HG02884 (cell line): ENCODE results near the gene ZKSCAN2.

ENCODE experiments used
- ATAC-seq: cut with Tn5 transposase; IDR thresholded peaks from one replicate; pipeline ENCODE4 v1.9.1; 2021; ENCODE audit warnings: mild to moderate bottlenecking, moderate library complexity; ENCODE audit not compliant: unreplicated experiment

ZKSCAN2 gene

DNA sequence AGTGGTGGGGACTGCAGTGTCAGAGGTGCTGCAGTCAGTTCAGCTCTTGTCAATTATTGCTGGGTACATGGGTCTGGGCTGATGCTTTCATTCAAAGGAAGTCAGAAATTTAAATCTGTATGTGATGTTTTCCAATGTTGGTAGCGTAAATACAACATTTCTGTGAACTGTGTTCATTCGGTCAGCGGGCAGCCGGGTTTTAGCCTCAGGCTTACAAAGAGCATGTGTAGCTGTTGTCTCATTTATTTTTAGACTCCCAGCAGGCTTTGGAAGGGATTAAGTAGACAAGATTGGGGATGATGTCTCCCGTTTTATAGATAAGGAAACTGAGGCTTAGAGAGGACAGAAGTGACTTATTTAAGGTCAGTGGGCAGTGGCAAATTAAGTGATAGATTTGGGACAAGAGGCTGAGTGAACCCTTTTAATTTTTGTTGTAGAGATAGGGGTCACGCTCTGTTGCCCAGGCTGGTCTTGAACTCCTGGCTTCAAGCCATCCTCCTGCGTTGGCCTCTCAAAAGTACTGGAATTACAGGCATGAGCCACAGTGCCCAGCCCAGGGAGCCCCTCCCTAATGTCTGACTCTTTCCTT, 32.8 kb downstream of the ZKSCAN2 start:
- no peak for ATAC-seq

DNA sequence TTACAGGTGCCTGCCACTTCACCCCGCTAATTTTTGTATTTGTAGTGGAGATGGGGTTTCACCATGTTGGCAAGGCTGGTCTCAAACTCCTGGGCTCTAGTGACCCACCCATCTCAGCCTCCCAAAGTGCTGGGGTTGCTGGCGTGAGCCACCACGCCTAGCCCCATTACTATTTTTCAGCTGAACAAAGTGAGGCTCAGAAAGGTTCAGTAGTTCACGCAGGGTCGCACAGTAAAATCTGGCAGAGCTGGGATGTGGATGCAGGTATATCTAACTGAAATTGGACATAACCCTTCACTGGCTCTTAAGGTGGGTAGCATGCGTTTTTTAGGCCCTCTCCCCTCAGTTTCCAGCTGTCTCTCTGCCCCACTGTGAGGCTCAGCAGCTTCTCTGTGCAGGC, 33.7 kb downstream of the ZKSCAN2 start:
- no peak for ATAC-seq

DNA sequence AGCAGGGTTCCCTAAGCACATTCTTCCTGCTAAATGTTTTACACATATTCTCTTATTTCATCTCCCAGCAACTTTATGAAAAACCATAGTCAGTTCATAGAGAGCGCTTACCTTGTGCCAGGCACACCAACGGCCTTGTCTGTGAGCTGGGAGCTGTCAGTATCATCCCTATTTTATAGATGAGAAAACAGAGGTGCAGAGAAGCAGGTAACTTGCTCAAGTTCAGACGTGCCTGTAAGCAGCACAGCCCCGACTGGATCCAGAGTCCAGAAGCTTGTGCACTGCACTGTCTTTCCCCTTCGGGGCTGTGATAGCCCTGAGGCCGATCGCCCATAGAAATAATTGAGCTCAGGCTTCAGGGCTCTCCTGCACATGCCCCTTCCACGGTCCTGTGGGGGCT, 34.7 kb downstream of the ZKSCAN2 start:
- no peak for ATAC-seq

DNA sequence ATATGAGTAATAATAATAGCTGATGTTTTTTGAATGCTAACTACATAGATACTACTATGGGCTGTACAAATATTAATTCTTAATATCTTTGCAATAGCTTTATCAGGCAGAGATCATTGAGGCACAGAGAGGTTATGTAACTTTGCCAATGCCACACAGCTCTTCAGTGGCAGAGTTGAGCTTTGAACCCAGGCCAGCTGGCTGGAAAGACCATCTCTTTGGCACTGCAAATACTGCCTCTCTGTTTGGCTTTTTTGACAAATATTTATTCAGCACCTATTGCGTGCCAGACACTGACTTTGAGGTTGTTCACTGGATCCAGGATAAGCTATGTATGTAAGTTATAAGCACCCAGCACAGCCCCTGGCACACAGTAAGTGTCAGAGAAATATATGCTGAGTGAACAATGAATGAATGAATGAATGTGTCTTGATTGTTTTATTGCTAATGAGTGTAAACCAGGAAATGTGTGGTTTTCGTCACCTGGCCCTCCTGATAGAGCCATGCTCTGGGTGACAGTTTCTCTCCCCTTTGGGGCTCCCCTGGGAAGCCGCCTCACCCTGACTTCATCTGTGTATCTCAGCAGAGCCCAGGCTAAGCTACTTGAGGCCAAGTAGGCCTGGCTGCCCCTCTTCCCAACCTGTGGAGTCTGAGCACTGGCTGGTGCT, 38.4 kb downstream of the ZKSCAN2 start:
- ATAC-seq: no peak

DNA sequence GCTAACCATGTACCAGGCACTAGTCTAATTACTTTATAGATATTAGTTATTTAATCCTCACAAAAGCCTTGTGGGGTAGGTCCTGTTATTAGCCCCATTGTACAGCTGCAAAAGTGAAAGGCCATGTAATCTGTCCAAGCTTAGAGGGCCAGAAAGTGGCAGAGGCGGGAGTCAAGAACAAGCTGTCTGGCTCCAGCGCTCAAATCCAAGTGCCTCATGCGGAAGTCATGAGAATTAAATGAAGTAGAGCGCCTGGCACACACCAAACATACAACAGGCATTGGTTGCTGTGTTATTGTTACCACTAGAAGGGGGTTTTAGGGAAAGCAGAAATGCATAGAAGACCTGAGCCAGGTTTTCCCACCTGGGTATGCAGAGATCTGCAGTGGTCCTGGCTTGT, 39.7 kb downstream of the ZKSCAN2 start:
- ATAC-seq: no peak

DNA sequence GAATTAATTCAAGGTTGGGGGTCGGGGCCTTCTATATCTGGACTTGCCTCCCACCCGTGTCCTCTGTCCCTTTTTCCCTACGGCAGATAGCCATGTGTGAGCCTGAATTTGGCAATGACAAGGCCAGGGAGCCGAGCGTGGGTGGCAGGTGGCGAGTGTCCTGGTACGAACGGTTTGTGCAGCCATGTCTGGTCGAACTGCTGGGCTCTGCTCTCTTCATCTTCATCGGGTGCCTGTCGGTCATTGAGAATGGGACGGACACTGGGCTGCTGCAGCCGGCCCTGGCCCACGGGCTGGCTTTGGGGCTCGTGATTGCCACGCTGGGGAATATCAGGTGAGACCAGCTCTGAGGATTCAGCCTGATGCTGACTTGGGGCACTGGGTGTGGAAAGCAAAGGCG, 40.5 kb downstream of the ZKSCAN2 start:
- no peak for ATAC-seq

DNA sequence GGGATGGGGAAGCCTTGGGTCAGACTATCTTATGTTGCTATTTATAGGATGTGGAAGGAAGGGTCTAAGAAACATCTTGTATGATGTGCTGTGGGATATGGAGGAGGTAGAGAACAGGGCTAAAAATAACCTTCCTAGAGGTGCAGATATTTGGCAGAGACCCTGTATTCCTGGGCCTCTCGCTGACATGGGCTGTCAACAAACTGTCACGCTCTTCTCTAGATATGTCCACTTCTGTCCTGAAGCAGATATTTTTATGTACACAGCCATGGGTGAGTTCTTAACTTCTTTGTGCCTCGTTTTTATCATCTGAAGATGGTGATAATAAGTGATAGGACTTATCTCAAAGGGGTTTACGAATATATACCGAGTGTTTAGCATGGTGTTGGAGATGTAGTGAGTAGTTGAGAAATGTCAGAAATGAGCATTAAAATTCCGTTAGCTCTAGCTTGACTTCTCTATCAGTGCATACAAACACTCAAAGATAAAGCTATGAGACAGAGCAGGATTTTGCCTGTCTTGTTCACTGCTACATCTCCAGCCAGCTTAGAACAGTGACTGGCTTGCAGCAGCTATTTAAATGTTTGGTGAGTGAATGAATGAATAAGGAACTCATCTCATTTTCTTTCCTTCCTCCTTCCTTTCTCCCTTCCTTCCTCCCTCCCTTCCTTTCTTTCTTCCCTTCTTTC, 43.8 kb downstream of the ZKSCAN2 start:
- ATAC-seq: no peak

DNA sequence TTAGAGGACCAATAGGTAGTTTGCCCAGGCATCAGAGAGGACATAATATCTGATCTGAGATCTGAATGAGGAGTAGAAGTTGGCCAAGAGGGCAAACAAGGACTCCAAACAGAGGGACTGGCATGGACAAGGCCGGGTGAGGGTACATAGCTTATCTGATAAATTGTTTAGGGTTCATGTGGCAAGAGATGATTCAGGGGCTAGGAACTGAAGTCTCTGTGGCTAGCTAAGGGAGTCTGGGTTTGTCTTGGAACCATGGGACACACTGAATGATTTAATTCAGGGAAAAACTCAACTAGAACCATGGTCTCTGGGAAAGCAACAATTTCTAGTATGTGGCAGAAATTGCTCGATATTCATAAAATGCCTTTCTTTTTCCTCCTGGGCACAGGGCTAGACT, 45.0 kb downstream of the ZKSCAN2 start:
- ATAC-seq: no peak

DNA sequence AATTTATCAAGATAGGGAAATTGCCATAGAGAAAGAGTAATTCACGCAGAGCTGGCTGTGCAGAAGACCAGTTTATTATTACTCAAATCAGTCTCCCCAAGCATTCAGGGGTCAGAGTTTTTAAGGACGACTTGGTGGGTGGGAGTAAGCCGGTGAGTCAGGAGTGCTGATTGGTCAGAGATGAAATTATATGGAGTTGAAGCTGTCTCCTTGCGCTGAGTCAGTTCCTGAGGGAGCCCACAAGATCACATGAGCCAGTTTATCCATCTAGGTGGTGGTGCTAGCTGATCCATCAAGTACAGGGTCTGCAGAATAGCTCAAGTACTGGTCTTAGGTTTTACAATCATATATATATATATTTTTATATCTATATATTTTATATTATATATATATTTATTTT, 46.9 kb downstream of the ZKSCAN2 start:
- no peak for ATAC-seq

DNA sequence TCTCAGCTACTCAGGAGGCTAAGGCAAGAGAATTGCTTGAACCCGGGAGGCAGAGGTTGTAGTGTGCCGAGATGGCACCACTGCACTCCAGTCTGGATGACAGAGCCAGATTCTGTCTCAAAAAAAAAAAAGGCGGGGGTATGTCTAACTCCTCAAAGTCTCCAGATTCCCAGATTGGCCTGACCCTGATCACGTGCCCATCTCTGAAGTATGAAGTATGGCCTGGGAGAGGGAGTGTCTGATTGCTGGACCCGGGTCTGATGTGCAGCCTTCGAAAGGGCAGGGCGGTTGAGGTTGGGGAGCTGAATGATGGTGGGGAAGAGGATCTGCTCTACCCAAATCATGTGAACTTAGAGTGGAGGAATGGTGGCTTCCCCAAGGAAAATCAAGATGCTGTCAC, 58.2 kb downstream of the ZKSCAN2 start:
- no peak for ATAC-seq

DNA sequence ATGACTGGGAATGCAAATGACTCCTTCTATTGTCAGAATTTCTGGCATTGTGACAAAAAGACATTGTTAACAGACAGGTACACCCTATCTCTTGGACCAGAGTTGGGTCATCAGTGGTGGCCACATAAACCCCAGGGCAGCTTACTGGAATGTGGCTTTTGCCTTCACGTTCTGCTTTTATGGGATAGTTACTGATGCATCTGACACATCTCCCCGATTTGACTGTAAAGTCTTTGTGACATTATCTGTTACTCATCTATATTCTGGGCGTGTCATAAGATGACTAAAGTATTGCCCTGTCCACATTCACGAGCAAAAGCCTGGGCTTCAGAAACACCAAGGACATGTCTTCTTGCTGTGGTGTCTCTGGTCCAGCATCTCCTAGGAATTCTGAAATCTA, 59.6 kb downstream of the ZKSCAN2 start:
- ATAC-seq: no peak

DNA sequence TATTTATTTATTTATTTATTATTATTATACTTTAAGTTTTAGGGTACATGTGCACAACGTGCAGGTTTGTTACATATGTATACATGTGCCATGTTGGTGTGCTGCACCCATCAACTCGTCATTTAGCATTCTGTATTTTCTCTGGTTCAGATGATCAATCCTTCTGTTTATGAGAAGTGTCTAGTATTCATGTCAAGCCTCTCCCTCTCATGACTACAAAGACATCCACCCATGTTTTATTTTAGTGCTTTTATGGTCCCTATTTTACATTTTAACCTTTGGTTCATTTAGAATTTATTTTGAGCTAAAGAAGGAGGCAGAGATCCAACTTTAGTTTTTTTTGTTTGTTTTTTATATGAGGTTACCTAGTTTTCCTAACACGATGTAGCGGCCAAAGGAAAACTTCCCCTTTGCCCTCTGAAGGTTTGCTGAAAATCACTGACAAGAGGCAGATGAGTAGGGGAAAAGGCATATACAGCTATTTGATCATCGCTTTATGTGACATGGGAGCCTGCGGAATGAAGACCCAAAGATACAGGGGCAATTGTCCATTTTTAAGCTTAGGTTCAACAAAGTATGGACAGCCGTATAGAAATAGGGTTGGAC, 63.3 kb downstream of the ZKSCAN2 start:
- no peak for ATAC-seq

DNA sequence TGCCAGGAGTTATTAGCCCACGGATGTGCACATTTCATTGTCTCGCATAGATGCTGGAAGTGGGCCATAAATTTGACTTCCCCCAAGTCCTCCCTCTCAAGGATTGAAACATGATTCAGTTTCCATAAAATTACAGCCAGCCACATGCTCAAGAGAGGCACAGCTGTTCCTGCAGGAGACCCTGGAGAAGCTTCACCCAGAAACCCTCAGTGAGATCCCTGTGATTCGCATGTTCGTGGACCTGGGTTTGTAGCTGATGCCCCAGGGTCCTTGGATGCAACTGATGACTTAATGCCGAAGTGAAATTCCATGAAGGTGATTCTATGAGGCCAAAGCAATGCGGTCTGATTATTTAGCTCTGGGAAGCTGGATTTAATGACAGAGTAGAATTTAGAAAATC, 65.5 kb downstream of the ZKSCAN2 start:
- ATAC-seq: no peak

DNA sequence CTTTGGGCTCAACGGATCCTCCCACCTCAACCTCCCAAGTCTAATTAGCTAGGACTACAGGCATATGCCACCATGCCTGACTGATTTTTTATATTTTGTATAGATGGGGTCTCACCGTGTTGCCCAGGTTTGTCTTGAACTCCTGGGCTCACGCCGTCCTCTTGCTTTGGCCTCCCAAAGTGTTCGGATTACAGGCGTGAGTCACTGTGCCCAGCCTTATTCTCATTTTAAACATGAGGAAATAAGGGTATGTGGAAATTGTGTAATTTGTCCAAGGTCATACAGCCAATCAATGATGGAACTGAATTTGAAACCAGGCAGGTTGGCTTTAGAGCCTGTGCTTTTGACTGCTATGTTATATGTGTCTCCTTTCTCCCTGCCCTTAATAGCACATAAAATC, 68.3 kb downstream of the ZKSCAN2 start:
- no peak for ATAC-seq

DNA sequence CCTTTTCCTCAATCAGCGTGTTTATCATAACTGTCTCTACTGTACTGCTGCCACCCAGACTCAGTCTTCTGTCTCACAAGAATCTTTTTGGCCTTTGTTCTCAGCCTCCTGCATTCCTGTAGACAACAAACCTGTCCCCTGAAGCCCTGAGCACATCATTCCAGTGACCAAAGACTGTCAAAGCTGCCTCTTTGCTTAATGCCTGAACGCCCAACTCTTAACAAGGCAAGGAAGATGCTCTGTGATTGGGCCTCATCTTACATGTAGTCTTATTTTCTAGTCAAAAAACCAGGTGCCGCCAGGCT, 70.2 kb downstream of the ZKSCAN2 start:
- ATAC-seq: no peak
